ENCODE results near the gene TSPO2.
A peak's percentile ranks its signal among the peaks of the same experiment; 100 is the strongest.

TSPO2 gene

DNA sequence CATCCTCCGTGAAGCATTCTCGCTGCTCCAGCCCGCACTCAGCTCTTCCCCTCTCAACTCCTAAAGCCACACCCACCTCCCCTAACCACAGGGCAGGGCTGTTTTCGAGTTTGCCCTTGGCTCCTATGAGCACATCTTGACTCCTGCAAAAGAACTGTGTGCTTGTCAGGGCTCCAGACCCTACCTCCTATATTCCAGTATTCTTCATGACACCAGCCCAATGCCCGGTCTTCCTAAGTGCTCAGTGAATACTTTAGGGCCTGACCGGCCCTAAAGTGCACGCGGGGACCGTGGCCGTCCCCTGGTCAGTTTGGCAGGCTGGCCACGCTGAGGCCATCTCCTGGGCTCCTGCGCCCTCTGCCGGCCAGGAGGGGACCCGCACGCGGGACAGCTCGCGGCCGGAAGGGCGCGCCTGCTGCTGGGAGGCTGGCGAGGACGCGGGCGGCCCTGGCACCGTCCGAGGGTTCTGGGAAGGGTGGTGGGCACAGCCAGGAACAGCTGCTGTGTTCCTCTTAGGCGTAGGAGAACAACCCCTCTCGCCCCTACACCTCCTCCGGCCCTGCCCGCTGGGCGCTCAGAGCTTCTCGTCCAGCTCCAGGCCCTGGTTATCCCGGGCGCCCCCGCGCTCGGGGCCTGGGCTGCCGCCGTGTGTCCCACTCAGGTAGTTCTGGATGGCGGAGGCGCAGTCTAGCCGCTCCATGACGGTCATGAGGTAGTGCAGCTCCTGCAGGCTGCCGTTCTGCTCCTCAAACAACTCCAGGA lies 14.3 kb upstream of the TSPO2 start:
- DNase-seq (ENCODE audit: low spot score): peak; percentile 78

DNA sequence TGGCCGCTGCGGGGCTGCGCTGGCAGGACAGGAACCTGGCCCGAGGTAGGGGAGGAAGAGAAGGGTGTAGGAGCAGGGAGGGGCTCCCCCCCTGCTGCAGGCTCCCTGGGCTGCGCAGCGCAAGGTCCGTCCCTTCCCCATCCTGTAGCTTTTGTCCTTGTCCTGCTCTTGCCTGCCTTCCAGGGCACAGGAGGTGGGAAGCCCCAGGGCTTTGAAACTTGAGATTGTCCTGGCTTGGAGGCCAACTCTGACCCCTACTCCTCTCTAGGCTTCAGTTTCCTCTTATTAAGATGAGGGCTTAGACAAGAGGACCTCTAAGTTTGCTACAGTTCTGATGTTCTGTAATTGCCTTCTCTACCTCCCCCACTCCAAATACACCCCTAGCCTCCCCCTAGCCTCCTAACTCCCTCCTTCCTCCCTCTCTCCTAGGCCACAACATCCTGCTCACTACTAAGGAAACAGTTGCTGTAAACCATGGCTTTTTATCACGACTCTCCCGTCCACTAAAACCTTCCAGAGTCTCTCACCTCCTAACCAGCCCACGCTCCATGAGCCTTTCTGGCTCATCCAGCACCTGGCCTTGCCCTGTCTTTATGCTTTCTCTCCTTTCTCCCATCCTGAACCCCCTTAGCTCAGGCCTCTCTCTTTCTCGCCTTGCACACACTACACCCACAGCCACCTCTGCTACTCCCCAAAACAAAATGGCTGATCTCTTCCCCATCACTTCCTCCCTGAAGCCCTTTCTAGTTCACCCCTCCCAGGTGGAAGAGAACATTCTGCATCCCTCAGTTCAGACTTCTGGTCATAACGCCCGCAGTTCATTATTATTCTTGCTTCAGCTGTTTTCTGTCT lies 13.5 kb upstream of the TSPO2 start:
- no peak for DNase-seq (ENCODE audit: low spot score)

DNA sequence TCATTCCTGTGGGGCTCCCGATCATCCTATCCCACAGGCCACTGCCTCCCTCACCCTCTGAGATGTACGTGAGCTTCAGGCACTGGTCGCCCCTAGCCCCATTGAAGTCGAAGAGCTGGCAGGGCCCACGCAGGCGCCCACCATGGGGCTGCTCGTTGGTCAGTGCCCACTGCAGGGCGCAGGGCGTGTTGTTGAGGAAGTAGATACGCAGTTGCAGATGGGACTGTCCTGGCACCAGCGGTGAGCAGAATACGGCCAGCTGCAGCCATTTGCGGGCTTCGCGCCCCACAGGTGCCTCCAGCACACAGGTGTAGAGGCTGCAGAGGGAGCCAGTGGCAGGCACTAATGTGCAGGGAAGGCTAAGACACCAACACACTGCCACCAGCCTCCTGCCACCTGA lies 9.4 kb upstream of the TSPO2 start:
- no peak for DNase-seq (ENCODE audit: low spot score)

DNA sequence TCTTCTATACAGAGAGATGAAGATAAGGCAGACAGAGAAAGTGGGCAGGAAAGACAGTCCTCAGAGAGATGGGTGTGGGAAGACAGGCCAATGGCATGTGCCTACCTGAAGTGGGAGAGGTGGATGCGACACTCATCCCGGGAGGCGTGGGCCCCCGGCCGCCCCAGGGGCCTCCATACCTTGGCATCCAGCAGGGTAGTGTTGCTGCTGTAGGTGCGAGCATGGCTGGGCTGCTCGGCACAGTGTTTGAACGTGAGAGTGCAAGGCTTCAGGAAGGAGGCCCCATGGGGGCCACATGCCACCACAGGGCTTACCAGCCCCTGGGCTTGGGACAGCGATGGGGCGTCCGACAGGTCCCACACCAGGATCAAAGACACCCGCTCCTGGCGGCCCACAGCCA lies 8.5 kb upstream of the TSPO2 start:
- no peak for DNase-seq (ENCODE audit: low spot score)

DNA sequence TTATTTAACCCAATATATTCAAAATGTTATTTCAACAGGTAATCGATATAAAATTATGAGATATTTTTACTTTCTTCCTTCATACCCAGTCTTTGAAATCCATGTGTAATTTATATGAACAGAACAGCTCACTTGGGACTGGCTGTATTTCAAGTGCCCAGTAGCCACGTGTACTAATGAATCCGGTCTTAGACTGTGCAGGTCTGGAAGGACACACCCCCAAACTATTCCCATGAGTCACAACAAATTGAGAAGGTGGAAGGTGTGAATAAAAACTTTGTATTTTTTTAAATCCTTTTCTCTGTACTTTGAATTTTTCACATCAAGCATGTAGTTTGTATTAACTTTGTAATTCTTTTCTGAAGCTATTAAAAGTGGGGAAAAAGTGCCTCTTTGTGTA lies 6.1 kb upstream of the TSPO2 start:
- no peak for DNase-seq (ENCODE audit: low spot score)

DNA sequence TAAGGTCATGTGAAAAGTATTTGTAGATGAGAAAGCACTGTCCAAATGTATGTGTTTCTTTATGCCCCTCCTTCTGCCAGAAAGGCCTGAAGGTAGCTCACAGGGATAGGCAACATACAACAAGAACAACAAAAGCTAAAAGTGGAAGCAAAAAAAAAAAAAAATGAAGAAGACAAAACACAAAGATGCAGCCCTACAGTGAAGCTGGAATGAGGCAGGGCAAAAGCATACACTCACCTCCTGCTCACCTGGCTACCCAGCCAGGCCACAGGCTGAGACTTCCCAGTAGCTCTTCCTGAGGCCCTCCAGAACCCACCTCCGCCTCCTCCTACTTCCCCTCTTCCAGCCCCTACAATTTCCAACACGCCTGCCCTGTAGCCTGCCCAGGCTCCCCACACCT lies 5.7 kb upstream of the TSPO2 start:
- no peak for DNase-seq (ENCODE audit: low spot score)

DNA sequence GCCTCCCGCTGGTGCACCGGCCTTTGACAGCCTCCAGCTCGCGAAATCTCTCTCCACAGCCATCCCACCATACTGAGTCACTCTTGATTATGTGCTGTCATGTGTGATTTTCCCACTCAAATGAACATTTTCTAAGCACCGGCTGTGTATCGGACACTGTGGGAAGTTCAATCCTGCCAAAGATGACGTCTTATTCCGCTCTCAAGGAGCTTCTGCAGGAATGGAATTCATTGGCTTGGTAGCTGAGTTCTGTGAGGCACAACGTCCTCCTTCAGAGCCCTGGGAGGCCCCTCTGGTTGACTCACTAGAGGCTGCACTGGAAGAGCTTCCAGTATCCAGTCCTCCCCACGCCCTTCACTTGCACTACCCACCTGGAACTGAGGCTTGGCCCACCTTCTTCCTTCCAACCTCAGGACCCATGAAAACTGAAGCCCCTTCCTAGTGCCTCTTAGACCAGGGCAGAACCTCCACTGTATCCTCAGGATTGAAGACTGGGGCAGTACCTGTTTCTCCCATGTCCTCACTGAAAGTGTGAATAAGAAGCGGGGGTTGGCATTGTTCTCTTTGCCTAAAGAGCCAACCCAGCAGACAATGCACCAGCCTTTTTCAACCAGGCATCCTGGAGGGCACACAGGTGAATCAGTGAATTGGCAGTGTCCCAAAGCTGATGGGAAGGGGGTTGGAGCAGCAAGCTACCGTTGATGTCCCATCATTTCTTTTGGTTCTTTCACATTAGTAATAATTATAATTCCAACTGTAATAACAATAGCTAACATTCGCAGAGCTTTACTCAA lies 5.0 kb upstream of the TSPO2 start:
- no peak for DNase-seq (ENCODE audit: low spot score)

DNA sequence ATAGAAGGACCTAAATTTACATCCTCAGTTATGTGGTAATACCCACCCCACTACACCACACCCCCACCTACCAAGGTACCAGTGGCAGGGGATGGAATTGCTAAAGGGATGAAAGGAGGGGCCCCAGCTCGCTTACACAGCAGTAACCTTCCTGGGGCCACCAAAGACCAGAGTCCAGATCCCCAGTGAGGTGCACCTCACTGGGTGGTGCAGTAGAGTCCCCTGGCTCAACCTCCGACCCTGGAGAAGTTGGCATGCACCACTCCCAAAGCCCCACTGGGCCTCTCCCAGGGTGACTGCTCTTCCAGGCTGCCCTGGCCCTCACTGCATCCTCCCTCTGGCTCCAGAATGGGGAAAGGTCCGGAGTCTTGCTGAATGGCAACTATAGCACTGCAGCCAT lies 4.1 kb upstream of the TSPO2 start:
- DNase-seq (ENCODE audit: low spot score): no peak

DNA sequence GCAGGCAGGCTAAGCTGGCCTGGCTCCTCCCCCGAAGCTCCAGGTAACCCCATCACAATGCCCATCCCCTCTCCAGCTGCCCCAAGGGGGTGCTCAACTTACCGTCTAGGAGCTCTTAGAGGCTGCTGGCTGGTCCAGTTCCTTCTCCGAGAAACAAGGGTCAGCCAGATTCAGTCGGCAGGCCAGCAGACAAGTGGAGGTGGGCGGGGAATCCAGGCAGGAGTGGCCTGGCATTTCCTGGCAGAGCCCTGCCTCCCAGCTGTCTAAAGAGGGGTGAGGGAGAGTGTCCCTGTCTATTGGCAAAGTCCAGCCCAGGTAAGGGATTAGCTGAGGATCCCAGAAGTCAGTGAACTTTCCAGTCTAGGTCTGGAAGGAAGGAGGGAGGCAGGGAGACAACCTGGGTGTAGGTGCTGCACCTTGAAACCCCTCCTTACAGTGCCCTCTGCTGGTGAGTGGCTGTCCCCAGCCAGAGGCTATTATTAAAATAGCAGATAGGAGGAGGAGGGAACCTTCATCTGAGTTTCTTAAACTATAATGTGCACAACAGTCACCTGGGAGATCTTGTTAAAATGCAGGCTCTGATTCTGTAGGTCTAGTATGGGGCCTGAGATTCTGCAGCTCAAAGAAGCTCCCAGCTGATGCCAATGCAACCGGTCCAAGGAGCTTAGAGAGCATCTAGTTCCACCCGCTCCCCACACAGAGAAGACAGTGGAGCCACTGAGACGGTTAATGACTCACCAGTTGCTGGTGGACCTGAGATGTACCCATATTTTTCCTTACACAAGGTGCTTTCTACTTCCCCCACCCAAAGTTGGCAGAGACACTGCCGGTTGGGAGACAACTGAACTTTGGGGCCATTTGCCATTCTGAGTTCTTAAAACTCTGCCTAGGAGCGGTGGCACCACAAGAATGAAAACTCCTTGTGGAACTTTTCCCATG lies 2.9 kb upstream of the TSPO2 start, which contains the start of gene UNC5CL:
Gene UNC5CL (minus strand): TSS at position 162 of the 939 bp plus-strand sequence. CDS start 4,147 bp downstream, outside the sequence.
- DNase-seq (ENCODE audit: low spot score): peak; percentile 21

DNA sequence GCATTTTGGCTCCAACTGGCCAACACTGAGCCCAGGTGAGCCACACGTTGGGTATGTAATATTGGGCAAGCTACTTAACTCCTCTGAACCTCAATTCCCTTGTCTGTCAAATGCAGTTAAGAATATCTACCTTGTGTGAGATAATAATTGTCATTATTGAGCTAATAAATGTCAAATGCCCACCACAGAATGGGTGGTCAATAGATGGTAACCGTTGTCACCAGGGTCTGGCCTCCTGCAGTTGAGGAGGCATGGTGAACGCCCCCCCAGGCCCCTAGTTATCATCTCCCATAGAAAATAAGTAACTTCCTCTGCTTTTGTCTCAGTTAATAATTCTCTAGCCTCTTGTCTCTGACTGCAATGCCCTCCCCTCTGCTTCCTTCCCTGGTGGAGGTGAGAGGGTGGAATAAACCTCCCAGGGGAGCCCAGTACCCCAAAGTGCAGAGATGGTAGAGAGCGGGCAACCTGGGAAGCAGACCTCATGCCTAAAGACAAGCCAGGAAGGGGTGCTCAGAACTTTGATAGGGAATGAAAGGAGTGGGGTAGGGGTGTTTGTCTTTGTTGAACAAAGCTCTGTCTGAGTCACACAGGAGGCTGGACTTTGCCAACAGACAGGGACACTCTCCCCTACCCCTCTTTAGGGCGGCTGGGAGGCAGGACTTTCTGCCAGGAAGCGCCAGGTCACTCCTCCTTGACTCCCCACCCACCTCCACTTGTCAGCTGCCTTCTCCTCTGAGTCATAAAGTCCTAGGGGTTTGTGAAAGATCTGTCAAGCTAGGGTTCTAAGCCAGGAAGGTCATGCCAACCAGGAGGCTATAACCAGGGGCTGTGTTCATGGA lies 1.9 kb upstream of the TSPO2 start:
- DNase-seq (ENCODE audit: low spot score): no peak

DNA sequence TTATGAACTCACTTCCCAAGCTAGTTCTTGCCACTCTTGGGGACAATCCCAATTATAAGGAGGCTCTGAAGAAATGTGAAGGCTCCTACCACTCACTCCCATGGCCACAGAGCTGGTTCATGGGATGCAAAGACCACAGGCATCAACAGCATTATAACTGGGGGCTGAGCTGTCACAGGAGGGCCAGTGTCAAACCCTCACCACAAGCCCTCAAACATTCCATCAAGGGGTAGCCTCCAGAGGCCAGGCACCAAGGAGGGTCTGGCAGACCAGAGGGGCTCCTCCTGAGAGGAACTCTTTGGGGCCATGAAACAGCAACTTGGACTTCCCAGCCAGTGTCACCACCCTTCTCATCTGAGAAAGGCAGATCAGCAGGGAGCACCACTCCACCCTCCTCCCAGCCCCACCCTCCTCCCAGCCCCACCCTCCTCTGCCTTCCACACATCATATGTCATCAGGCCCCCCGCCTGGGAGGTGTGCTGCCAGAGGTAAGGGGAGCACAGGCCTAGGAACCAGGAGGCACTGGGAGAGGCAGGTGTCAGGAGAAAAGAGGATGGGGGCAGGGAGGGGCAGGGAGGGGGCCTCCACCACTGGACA lies 1.2 kb upstream of the TSPO2 start:
- DNase-seq (ENCODE audit: low spot score): no peak

DNA sequence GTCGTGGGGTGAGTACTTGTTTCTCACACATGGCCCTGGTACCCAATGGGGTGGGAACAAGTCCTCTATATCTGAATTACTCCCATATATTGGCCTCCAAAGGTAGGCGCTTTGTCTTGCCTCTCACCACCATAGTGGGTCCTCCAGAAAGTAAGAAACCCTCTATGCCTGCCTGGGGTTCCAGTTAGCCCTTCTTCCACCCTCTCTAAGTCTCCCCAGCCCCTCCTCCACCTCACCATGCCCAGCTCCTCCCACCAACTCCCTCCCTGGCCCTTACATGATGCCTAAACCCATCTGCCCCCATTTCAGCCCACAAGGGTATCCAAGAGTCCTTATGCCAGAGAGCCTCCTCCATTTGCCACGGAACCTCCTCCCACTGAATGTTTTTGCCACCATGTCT lies 884 bp downstream of the TSPO2 start:
- DNase-seq (ENCODE audit: low spot score): no peak

DNA sequence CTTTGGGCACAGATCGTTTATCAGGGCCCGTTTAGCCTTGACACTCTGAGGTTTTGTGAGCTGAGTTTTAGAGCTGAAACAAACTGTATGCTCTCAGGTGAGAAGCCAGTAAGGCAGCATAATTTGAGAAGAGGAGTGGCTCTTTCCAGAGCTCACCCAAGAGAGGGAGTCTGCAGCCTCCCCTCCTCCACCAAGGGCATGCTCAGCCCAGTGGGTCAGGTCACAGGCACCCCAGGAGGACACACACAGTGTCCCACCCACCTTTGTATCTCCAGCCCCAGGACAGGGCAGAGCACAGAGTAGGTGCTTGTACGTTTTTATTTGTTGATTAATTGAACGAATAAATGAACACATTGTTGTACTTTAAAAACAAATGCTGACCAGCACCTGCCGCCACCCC lies 3.4 kb downstream of the TSPO2 start:
- no peak for DNase-seq (ENCODE audit: low spot score)

DNA sequence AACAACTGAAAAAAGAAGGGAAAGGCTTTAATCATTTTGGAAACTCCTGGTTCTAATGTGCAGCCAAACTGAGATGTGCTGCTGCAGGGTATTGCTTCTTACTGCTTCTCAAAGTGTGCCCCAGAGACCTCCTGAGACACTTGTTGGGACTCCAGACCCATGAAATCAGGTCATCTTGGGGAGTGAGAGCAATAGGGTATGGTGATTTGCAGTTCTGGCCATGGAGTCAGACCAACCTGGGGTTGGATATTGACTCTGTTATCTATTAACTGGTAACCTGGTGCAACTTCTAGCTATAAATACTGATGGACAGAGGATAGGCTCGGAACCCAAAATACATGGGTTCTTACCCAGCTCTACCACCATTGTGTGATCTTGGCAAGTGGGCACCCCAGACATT lies 3.8 kb downstream of the TSPO2 start:
- DNase-seq (ENCODE audit: low spot score): no peak

DNA sequence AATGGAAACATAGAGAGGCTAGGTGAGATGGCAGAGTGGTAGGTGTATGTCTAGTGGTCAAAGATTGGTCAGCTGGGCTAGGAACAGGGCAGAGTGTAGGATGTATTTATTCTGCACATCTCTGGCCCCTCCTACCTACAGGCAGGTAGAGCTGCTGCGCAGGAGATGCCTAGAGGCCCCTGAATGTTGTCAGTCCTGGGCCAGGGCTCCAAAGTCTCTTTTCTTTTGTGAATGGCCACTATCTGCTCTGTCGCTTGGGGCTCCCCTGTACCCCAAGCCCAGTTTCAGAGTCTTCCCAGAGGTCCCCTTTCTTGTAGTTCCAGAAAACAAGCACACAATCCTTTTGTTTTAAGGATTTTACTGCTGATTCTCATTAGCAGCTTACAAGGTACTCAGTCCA lies 5.0 kb downstream of the TSPO2 start:
- no peak for DNase-seq (ENCODE audit: low spot score)

DNA sequence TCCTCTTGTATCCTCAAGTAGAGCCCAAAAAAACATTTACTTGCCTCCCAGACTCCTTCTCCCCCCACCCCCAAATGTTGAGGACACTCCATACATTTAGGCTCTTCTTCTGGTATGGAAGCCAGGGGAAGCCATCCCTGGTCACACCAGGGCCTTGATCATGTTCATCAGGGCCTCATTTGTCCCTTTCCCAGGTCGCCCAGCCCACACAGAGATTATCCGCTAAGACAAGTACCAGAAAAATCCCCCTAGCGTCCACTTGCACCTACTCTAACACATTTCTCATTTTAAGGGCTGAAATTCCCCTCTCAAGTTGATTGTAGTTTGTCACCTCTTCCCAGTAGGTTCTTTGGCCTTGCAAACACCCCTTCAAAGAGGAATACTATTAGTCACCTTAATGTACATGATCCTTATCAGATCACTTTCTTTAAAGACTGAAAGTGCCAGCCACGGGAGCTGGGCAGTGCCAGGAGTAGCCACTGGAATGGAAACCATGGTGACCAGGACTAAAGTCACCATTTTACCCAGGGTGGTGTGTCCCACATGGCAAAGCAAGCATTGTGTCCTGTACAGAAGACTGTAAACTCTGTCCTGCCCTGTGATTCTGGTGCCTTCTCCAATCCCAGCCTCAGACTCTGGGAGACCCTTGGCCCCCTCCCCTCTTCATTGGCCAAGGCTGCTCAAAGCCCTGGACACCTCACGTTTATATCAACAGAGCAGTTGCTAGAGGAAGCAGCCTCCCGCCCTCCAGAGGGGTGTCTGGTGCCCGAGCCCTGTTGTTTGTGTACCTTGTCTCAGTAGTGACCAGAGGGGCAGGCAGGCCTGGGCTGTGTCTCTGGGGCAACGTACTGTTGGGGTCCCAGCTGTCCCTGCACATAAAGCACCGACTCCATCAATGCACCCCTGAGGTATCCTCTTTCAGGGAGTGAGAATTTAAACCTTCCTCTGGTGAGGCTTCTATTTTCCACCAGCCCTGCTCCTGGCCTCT lies 5.8 kb downstream of the TSPO2 start:
- DNase-seq (ENCODE audit: low spot score): no peak

DNA sequence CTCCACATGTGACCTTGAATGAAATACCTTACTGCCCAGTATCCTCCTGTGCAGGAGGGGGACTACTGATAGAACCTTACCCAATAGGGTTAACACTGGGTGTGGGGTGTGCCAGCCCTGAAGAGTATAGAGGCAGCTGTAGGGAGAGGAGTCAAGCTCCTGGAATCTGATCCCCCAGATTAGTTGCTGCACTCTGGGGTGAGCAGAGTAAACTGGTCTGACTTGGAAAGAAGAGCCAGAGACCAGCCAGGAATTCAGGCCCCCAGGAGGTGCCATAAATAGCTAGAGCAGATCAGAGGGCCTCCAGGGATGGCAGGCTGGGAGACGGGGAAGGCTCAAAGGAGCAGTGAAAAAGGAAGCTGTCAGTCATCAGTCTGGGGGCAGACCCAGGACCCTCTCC lies 7.3 kb downstream of the TSPO2 start:
- no peak for DNase-seq (ENCODE audit: low spot score)

DNA sequence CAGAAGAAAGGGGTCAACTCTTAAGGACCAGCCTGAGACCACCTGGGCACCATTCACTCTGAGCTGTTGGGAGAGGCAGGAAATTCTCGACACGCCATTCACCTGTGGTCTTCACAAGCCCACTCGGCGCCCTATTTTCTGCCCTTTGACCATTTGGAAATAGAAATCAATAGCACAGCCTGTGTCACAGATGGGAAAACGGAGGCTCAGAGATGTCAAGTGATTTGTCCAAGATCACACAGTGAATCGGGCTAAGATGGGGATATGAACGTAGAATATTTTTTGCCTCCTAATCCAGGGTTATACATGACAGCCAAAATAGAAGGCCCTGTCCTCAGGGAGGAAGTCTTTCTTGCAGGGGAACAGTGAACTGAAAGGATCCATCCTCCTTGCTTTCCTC lies 7.7 kb downstream of the TSPO2 start:
- no peak for DNase-seq (ENCODE audit: low spot score)

DNA sequence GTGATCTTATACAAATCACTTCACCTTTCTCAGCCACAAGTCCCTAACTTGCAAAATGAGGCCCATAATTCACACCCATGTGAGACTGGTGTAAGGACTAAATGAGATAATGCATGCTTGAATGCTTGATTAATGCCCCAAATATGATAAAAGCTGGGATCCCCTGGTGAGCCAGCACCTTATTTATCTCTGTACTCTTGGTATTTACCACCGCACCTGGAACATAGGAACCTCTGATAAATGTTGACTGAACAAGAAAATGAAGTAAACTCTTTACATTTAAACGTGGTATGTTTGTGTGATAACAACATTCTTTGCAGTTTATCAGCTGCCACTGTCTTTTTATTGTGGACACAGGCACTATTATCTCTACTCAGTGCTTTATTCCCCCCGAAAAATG lies 8.3 kb downstream of the TSPO2 start:
- DNase-seq (ENCODE audit: low spot score): no peak
